Measurements from ENCODE around the gene FBXO3.

- TF ChIP-seq CEBPB (IDR thresholded peaks at IDR 0.05; ENCODE audit: low read depth) (no peak), JUND (IDR thresholded peaks at IDR 0.05) (no peak), CTCF (IDR thresholded peaks at IDR 0.05 in 2 of 3, conservative IDR thresholded peaks at IDR 0.05 in 1 of 3; ENCODE audit: borderline replicate concordance in 1 of 3, insufficient read depth in 1 of 3, low read depth in 2 of 3, low read length in 2 of 3) (no peak), POLR2A (IDR thresholded peaks at IDR 0.05; ENCODE audit: borderline replicate concordance, extremely low read depth, insufficient read depth, insufficient read length) (no peak), YY1 (IDR thresholded peaks at IDR 0.05; ENCODE audit: extremely low read depth, insufficient replicate concordance, low read depth, low read length) (no peak), REST (IDR thresholded peaks at IDR 0.05; ENCODE audit: low read depth) (no peak), SP1 (IDR thresholded peaks at IDR 0.05; ENCODE audit: low read depth) (no peak)
Observed at GRCh38 chr11:33770236-33770635, 4.1 kb downstream of the FBXO3 start.
